GM12878 (cell line): ENCODE data around the gene STRA6. TPM values are rescaled to one million over a fixed set of nuclear protein-coding genes. Genes with fewer than 3 reads are reported as not detected.

ENCODE experiments used
- ATAC-seq: fragments of 200-7000 bp; cut with Tn5 transposase; 3 replicates; pipeline ENCODE4 v1.9.1; 2020; ENCODE audit warnings: mild to moderate bottlenecking, moderate library complexity
- BruUV-seq: library from RNA; stranded (reverse); fragments of 400-500 nt; replicated peaks from 2 replicates; lab custom pipeline; 2021; lab: Mats Ljungman, UMichigan
- CTCF ChIA-PET: fragments of 300-600 bp; sonication (Branson Sonifier 250); formaldehyde crosslinking; extraction: SDS; loops from one replicate; lab custom pipeline; 2021; ENCODE audit warnings: inconsistent platforms; lab: Yijun Ruan, JAX
- POLR2A ChIA-PET: fragments of 350-600 bp; formaldehyde crosslinking; extraction: SDS; loops from one replicate; lab custom pipeline; 2021; ENCODE audit warnings: inconsistent platforms; lab: Charles Lee
- RAD21 ChIA-PET: fragments of 300-600 bp; sonication (Branson Sonifier 250); formaldehyde crosslinking; loops from one replicate; lab custom pipeline; 2023; ENCODE audit warnings: antibody characterized with exemption; ENCODE audit not compliant: unreplicated experiment; lab: Charles Lee
- SMC1A ChIA-PET: fragments of 300-600 bp; sonication (Branson Sonifier 250); formaldehyde crosslinking; loops from one replicate; lab custom pipeline; 2023; ENCODE audit not compliant: unreplicated experiment, uncharacterized antibody; lab: Charles Lee
- DNase-seq: peaks from one replicate; pipeline ENCODE4 v3.0.0-alpha.2; 2011; ENCODE audit warnings: low read depth, low spot score
- FAIRE-seq: peaks from 3 replicates; lab custom pipeline; 2011; peaks lifted over from hg19 to GRCh38; lab: Jason Lieb, UNC
- H2AFZ ChIP-seq: 2 replicates; pipeline ENCODE4 v1.6.0; 2011; ENCODE audit warnings: low read depth, low read length, control low read depth; ENCODE audit not compliant: control insufficient read depth
- H3K27ac ChIP-seq: 2 replicates; pipeline ENCODE4 v1.5.1; 2011; ENCODE audit warnings: control low read depth; ENCODE audit not compliant: control insufficient read depth, insufficient read depth
- H3K27me3 ChIP-seq, 2 experiments: replicated peaks in 1 of 2; 2 replicates each; pipeline versions ENCODE4 v1.6.0 to v1.6.1; 2011; ENCODE audit warnings: low read length in 1 of 2; ENCODE audit not compliant: control insufficient read depth in 2 of 2, insufficient read depth in 2 of 2
- H3K36me3 ChIP-seq, 2 experiments: 2 replicates each; pipeline ENCODE4 v1.5.1; 2011; ENCODE audit warnings: low read length in 1 of 2; ENCODE audit not compliant: control insufficient read depth in 2 of 2, insufficient read depth in 2 of 2
- H3K4me1 ChIP-seq: 2 replicates; pipeline ENCODE4 v1.6.1; 2011; ENCODE audit warnings: mild to moderate bottlenecking, low read length, moderate library complexity, mixed read lengths; ENCODE audit not compliant: control insufficient read depth, insufficient read depth
- H3K4me2 ChIP-seq: 2 replicates; pipeline ENCODE4 v1.6.0; 2011; ENCODE audit warnings: control low read depth; ENCODE audit not compliant: control insufficient read depth, insufficient read depth
- H3K4me3 ChIP-seq: fragments of 200-600 bp; sonication (generic); 2 replicates; pipeline ENCODE4 v1.5.1; 2016
- H3K79me2 ChIP-seq: 2 replicates; pipeline ENCODE4 v1.6.0; 2011; ENCODE audit warnings: low read length; ENCODE audit not compliant: control insufficient read depth, insufficient read depth
- H3K9ac ChIP-seq: 2 replicates; pipeline ENCODE4 v1.8.0; 2011; ENCODE audit warnings: low read length, control low read depth, mixed read lengths; ENCODE audit not compliant: control insufficient read depth, insufficient read depth
- H3K9me3 ChIP-seq: replicated peaks from 3 replicates; pipeline ENCODE4 v1.5.1; 2011; ENCODE audit warnings: mild to moderate bottlenecking, low read length; ENCODE audit not compliant: control insufficient read depth, insufficient read depth
- H4K20me1 ChIP-seq: 2 replicates; pipeline ENCODE4 v1.6.0; 2011; ENCODE audit not compliant: control insufficient read depth, insufficient read depth
- EED ChIP-seq: sonication (generic); IDR thresholded peaks from 2 replicates; pipeline ENCODE4 v1.6.1; 2016; ENCODE audit warnings: antibody characterized with exemption, low read depth
- SPI1 ChIP-seq: IDR thresholded peaks from 2 replicates; pipeline ENCODE4 v1.6.1; 2011; ENCODE audit warnings: low read depth, mild to moderate bottlenecking, low read length, moderate library complexity, borderline replicate concordance; ENCODE audit not compliant: insufficient read depth
- WGBS: methylation state at CpG from one replicate; pipeline ENCODE4 v1.1.6; 2016; ENCODE audit warnings: low lambda C conversion rate; ENCODE audit not compliant: insufficient replicate concordance, insufficient coverage; ENCODE audit errors: missing lambda C conversion rate; 5-methylcytosine and 5-hydroxymethylcytosine counted together
- in situ Hi-C: fragments of 300-500 bp; cut with MboI; formaldehyde crosslinking; loops from 9 replicates; pipeline ENCODE4 v1.14.3; 2018; ENCODE audit warnings: mixed read lengths
- intact Hi-C: fragments of 100-400 bp; cut with micrococcal nuclease; formaldehyde crosslinking; loops from one replicate; pipeline ENCODE4 v1.14.2; 2022; ENCODE audit not compliant: unreplicated experiment
- polyA plus RNA-seq, 11 experiments: library from polyadenylated mRNA; depleted of rRNA in 4 of 11; unstranded in 6 of 11; stranded (reverse) in 5 of 11; fragments of >200 nt; fragmentation: Nextera tagmentation in 4 of 11; fragmentation: Illumina TruSeq in 1 of 11; extraction: Ambion mirVana in 4 of 11; extraction: Trizol in 1 of 11; gene quantifications; 1 replicate in 1 of 11; 2 replicates in 10 of 11; pipeline versions ENCODE4 v1.2.1 to v1.2.3, GENCODE V29; 2011 to 2016; ENCODE audit warnings: inconsistent platforms in 2 of 11, missing spikeins in 2 of 11, low read depth in 1 of 11
- total RNA-seq, 4 experiments: library from RNA; depleted of rRNA in 3 of 4; stranded (reverse); fragments of >200 nt in 3 of 4; fragmentation: Illumina TruSeq in 1 of 4; extraction: Trizol in 1 of 4; gene quantifications; 2 replicates each; pipeline versions ENCODE4 v1.2.1 to v1.2.3, GENCODE V29; 2013 to 2021
- TF ChIP-seq, protein P1 (sequence below): IDR thresholded peaks from 2 replicates; pipeline ENCODE4 v1.6.1; 2011; ENCODE audit warnings: borderline replicate concordance, low read depth, mild to moderate bottlenecking, moderate library complexity, low read length; ENCODE audit not compliant: insufficient read depth, poor library complexity, severe bottlenecking

The STRA6 gene
- total and polyA plus RNA-seq, 10 of the 15 experiments (the other 5 are each of a cell fraction or from before 2014, with no cell fraction given): 0.31 to 10.8 (median 5.8) TPM

GRCh38 chr15:74179983-74180880, 22.4 kb downstream of the STRA6 start:
- RAD21 ChIA-PET: no interaction called here
- Histone ChIP-seq H3K27me3 (no peaks in the 10 kb centered on the region), H3K9me3 (no peaks in the 10 kb centered on the region), H3K9ac (no peak overlapping the region), H3K4me1 (peaks cover 7% of the 10 kb centered on the region), H3K27ac (no peak overlapping the region), H3K36me3 (no peaks in the 10 kb centered on the region), H4K20me1 (no peaks in the 10 kb centered on the region), H2AFZ (no peak overlapping the region), H3K4me3 (no peak overlapping the region), H3K79me2 (no peaks in the 10 kb centered on the region), H3K4me2 (no peak overlapping the region; the same call in 1 of the 2 replicates)
- ATAC-seq: no peak
- TF ChIP-seq EED: 0 out of 2 replicates have a peak, but pooled peaks have one; percentile 15
- peak; percentile 64 for TF ChIP-seq SPI1
- TF ChIP-seq, protein P1, sequence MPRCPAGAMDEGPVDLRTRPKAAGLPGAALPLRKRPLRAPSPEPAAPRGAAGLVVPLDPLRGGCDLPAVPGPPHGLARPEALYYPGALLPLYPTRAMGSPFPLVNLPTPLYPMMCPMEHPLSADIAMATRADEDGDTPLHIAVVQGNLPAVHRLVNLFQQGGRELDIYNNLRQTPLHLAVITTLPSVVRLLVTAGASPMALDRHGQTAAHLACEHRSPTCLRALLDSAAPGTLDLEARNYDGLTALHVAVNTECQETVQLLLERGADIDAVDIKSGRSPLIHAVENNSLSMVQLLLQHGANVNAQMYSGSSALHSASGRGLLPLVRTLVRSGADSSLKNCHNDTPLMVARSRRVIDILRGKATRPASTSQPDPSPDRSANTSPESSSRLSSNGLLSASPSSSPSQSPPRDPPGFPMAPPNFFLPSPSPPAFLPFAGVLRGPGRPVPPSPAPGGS: no peak
- no peak for DNase-seq
- SMC1A ChIA-PET: no interaction called here
- POLR2A ChIA-PET: no interaction called here
- 63% methylated on average over 17 of the region's 17 CpGs for WGBS
- CTCF ChIA-PET: no interaction called here
- FAIRE-seq: no peak
- intact Hi-C loops (no loop called here), in situ Hi-C loops (no loop called here)
- BruUV-seq: no TSS peak
